Measurements from ENCODE around the gene TTYH1. TPM values are rescaled to one million over a fixed set of nuclear protein-coding genes. Genes with fewer than 3 reads are reported as not detected.
"Not testable (repeated sequence)": the region's sequence is repeated elsewhere in the genome, so short reads cannot be mapped to it uniquely, and the experiment has no call there.

Gene TTYH1
- total RNA-seq (2012; rRNA removed) (not detected in 2 replicates), polyA plus RNA-seq (2012; rRNA removed) (not detected in 2 replicates), Bru-seq, nascent RNA (not detected), BruChase-seq, experiment 1, labeled RNA remaining after a 6-hour chase (percentile 2 among the genes with signal in this experiment), BruChase-seq, experiment 2, labeled RNA remaining after a 2-hour chase (not detected)
- polyA plus RNA-seq (2012; cell fraction: cytosol; rRNA removed), result 0.05 TPM in 1 of 2 replicates, not detected in the other
- polyA plus RNA-seq (2012; cell fraction: nucleus; rRNA removed; ENCODE audit: low replicate concordance), result 0.34 TPM in 1 of 2 replicates, not detected in the other
- long read RNA-seq, partial matches to known transcripts, result 0 of 1 reads
- long read RNA-seq, other reads (novel, unspliced or antisense), result 1 of 1 reads

GRCh38 chr19:54415208-54415900 is at the start of gene TTYH1:
Gene TTYH1 (plus strand): TSS chr19:54415464. CDS start chr19:54415553, 89 bp downstream.
- Histone ChIP-seq H3K18ac (ENCODE audit: low read depth, low read length) (no peak within 1 kb of the TSS), H3K4ac (ENCODE audit: low read depth, low read length) (no peak within 1 kb of the TSS), H2AFZ (replicated peaks; ENCODE audit: low read length, poor library complexity) (no peak within 1 kb of the TSS), H3K9ac (ENCODE audit: low read depth, low read length) (no peak within 1 kb of the TSS), H3K4me2 (ENCODE audit: low read depth, low read length) (no peak within 1 kb of the TSS), H2BK5ac (ENCODE audit: low read depth, low read length, poor library complexity, severe bottlenecking) (no peak within 1 kb of the TSS), H4K5ac (ENCODE audit: low read depth, low read length) (no peak within 1 kb of the TSS), H3K79me1 (ENCODE audit: low read depth in 1 of 2, low read length in 2 of 2) (no peaks in the 10 kb centered on the region), H3K4me1 (ENCODE audit: control insufficient read depth, insufficient read depth, low read length) (no peaks in the 10 kb centered on the region), H3K9me3 (ENCODE audit: control insufficient read depth, insufficient read depth, low read length) (peaks cover 4% of the 10 kb centered on the region; the same call in 1 of the 2 replicates), H4K91ac (ENCODE audit: insufficient read depth, low read depth, low read length) (no peak within 1 kb of the TSS), H2BK20ac (ENCODE audit: low read depth, low read length) (no peak within 1 kb of the TSS), H3K27ac (ENCODE audit: insufficient read depth, low read length) (no peak within 1 kb of the TSS), H3K9me1 (ENCODE audit: insufficient read depth, low read length) (peaks cover 3% of the 10 kb centered on the region; the same call in 1 of the 2 replicates), H4K20me1 (ENCODE audit: insufficient read depth, low read length) (no peaks in the 10 kb centered on the region), H3K14ac (replicated peaks; ENCODE audit: low read depth, low read length) (no peak within 1 kb of the TSS), H2AK5ac (ENCODE audit: low read depth, low read length) (no peak within 1 kb of the TSS), H3K36me3 (ENCODE audit: control insufficient read depth, insufficient read depth, low read length) (no peaks in the 10 kb centered on the region), H3K23ac (ENCODE audit: low read depth, low read length) (no peak within 1 kb of the TSS), H2AK9ac (replicated peaks; ENCODE audit: low read depth, low read length, poor library complexity) (no peak within 1 kb of the TSS), H3K27me3 (ENCODE audit: control insufficient read depth, insufficient read depth, low read length) (peaks cover 24% of the 10 kb centered on the region), H3K56ac (ENCODE audit: extremely low read depth, insufficient read depth, low read length) (no peak within 1 kb of the TSS), H4K8ac (ENCODE audit: low read depth in 2 of 2, low read length in 2 of 2) (no peak within 1 kb of the TSS), H2BK120ac (ENCODE audit: low read depth, low read length) (no peak within 1 kb of the TSS), H2BK15ac (ENCODE audit: low read depth, low read length) (no peak within 1 kb of the TSS), H3K4me3 (ENCODE audit: insufficient read depth, low read depth, low read length) (no peak within 1 kb of the TSS)
- intact Hi-C loops (cut with micrococcal nuclease), result no loop called here
- 0% methylated on average over 17 of the region's 68 CpGs; no CpG with 5 or more reads in 1 of the 2 experiments for WGBS, 2 experiments (ENCODE audit: extremely low coverage in 2 of 2, insufficient read length in 1 of 2)
- no peak for ATAC-seq (ENCODE audit: low read depth)
- in situ Hi-C loops (cut with MboI; ENCODE audit: low sequenced_read_pairs), result no loop called here
- dilution Hi-C loops (cut with HindIII; ENCODE audit: low sequenced_read_pairs, unreplicated experiment), result no loop called here
- no TSS peak for BruUV-seq (replicated peaks)
- DNase-seq, result no peak
- ChIA-PET CTCF (no interaction called here), POLR2A (ENCODE audit: unreplicated experiment) (interaction anchor here (0.6 kb wide), 1 partner anchor 404 kb away, joined by 3 read pairs; no protein-coding TSS in a partner anchor)
- TF ChIP-seq MAZ (IDR thresholded peaks at IDR 0.05; ENCODE audit: borderline replicate concordance, low read depth, low read length), result no peak

GRCh38 chr19:54365798-54366197 is 49.5 kb upstream of the TTYH1 start:
- H3K18ac ChIP-seq (ENCODE audit: low read depth, low read length); H2BK5ac ChIP-seq (ENCODE audit: low read depth, low read length, poor library complexity, severe bottlenecking); H2AFZ ChIP-seq (replicated peaks; ENCODE audit: low read length, poor library complexity); H2AK5ac ChIP-seq (ENCODE audit: low read depth, low read length); CTCF ChIA-PET; H4K5ac ChIP-seq (ENCODE audit: low read depth, low read length); H3K9ac ChIP-seq (ENCODE audit: low read depth, low read length); H3K14ac ChIP-seq (replicated peaks; ENCODE audit: low read depth, low read length); in situ Hi-C loops (cut with MboI; ENCODE audit: low sequenced_read_pairs); POLR2A ChIA-PET (ENCODE audit: unreplicated experiment); H3K4ac ChIP-seq (ENCODE audit: low read depth, low read length); BruUV-seq (replicated peaks); H4K20me1 ChIP-seq (ENCODE audit: insufficient read depth, low read length); dilution Hi-C loops (cut with HindIII; ENCODE audit: low sequenced_read_pairs, unreplicated experiment); H3K56ac ChIP-seq (ENCODE audit: extremely low read depth, insufficient read depth, low read length); H2BK120ac ChIP-seq (ENCODE audit: low read depth, low read length); ATAC-seq (ENCODE audit: low read depth); H4K8ac ChIP-seq (ENCODE audit: low read depth in 2 of 2, low read length in 2 of 2); H3K23ac ChIP-seq (ENCODE audit: low read depth, low read length); H2AK9ac ChIP-seq (replicated peaks; ENCODE audit: low read depth, low read length, poor library complexity); H3K4me3 ChIP-seq (ENCODE audit: insufficient read depth, low read depth, low read length); H3K36me3 ChIP-seq (ENCODE audit: control insufficient read depth, insufficient read depth, low read length); H2BK15ac ChIP-seq (ENCODE audit: low read depth, low read length); H2BK20ac ChIP-seq (ENCODE audit: low read depth, low read length); H3K9me3 ChIP-seq (ENCODE audit: control insufficient read depth, insufficient read depth, low read length); H3K27me3 ChIP-seq (ENCODE audit: control insufficient read depth, insufficient read depth, low read length); H3K79me1 ChIP-seq (ENCODE audit: low read depth in 1 of 2, low read length in 2 of 2); H4K91ac ChIP-seq (ENCODE audit: insufficient read depth, low read depth, low read length); H3K27ac ChIP-seq (ENCODE audit: insufficient read depth, low read length); H3K9me1 ChIP-seq (ENCODE audit: insufficient read depth, low read length); DNase-seq; H3K4me2 ChIP-seq (ENCODE audit: low read depth, low read length); intact Hi-C loops (cut with micrococcal nuclease); H3K4me1 ChIP-seq (ENCODE audit: control insufficient read depth, insufficient read depth, low read length): not testable (repeated sequence)
- WGBS, 2 experiments (ENCODE audit: extremely low coverage in 2 of 2, insufficient read length in 1 of 2), result no CpG with 5 or more reads among the region's 13 CpGs

All from IMR-90 (cell line).